NAMALWA (cell line): ENCODE measurements around the gene SPANXC.
"Not testable (repeated sequence)": the region's sequence is repeated elsewhere in the genome, so short reads cannot be mapped to it uniquely, and the experiment has no call there.

Experiments
- DNase-seq: peaks from one replicate; pipeline ENCODE4 v3.0.0-alpha.2; 2015; ENCODE audit warnings: low spot score

Gene SPANXC, protein sequence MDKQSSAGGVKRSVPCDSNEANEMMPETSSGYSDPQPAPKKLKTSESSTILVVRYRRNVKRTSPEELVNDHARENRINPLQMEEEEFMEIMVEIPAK

GRCh38 chrX:141242417-141242816 lies at the start of gene SPANXC:
SPANXC (minus strand) TSS chrX:141242517; CDS start chrX:141242457, 60 bp downstream.
- DNase-seq = not testable (repeated sequence)

DNA sequence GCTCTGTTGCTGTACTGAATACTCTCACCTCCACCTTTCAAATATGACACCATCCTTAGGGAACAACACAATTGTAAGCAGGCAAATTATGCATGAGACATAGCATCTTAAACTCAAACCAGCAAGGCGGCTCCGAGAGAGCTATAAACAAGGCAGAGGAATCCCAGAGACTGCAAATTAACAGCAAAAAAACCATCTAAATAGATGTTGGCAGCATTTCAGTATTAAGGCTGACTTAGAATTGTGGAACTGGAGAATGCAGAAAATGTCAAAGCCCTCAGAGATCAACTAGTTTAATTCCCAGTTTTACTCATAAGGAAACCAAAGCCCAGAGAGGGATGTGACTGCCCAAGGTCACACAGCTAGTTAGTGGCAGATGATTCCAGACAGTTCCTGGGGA lies 37.2 kb upstream of the SPANXC start:
- DNase-seq = no peak

GRCh38 chrX:141278306-141278705 lies 36.0 kb upstream of the SPANXC start:
- DNase-seq = peak; percentile 44

GRCh38 chrX:141258080-141258479 lies 15.8 kb upstream of the SPANXC start:
- no peak for DNase-seq

- no peak for DNase-seq
These were observed 20.7 kb downstream of the SPANXC start for GRCh38 chrX:141221611-141222010.

DNA sequence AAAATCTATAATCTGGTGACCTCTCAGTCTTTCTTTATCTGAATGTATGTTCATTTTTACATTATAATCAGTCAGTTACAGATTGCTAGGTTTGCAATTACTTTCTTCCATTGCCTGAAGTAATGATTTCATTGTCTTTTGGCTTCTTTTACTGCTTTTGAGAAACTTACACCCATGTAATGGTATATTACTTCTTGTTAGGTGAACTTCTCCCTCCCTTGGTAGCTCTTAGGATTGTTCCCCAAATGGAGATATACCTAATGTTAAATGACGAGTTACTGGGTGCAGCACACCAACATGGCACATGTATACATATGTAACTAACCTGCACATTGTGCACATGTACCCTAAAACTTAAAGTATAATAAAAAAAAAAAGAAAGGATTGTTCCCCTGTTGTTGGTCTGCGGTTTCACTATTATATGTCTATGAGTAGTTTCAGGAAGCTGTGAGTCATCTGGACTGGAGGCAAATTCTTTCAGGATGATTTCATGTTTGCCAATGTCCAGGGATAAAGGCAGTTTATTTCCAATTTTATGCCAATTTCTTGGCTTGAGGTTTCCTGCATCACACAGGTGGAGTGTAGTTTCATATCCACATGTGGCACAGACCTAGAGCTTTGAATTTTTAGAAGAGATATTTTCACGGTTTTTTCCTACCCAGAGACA lies 21.8 kb downstream of the SPANXC start:
- no peak for DNase-seq

DNA sequence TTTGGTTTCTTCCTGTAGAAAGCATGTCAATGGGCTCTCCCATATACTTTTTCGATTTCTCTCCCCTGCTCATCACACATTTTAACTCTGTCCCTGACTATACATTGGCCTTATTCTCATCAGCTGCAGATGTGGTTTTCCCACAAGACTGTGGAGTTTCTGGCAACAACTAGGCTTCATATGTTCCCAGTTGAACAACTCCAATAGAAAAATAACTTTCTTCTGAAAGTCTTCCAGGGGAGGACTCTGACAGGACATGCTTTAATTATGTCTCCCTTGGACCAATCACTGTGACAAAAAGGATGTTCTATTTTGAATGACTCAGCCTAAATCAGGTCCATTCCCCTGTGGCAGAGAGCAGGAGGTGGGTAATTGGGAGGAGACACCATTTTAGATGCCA lies 28.1 kb downstream of the SPANXC start:
- no peak for DNase-seq

GRCh38 chrX:141201962-141202361 lies 40.4 kb downstream of the SPANXC start:
- no peak for DNase-seq
